HEK293T (cell line): ENCODE measurements around the gene TSSK3.

ENCODE experiments used
- ELF4 ChIP-seq: fragments of 450-650 bp; IDR thresholded peaks from 2 replicates; pipeline ENCODE4 v1.6.1; 2017; ENCODE audit warnings: antibody characterized with exemption
- FOXM1 ChIP-seq: fragments of 450-650 bp; IDR thresholded peaks from 2 replicates; pipeline ENCODE4 v1.6.1; 2017; ENCODE audit warnings: mild to moderate bottlenecking, borderline replicate concordance
- L3MBTL2 ChIP-seq: fragments of 450-650 bp; conservative IDR thresholded peaks from 2 replicates; pipeline ENCODE4 v1.6.1; 2016; ENCODE audit warnings: mild to moderate bottlenecking
- NFRKB ChIP-seq: fragments of 450-650 bp; IDR thresholded peaks from 2 replicates; pipeline ENCODE4 v1.6.1; 2016; ENCODE audit warnings: mild to moderate bottlenecking, moderate library complexity
- SP1 ChIP-seq: fragments of 450-650 bp; IDR thresholded peaks from 2 replicates; pipeline ENCODE4 v1.6.1; 2017
- SUZ12 ChIP-seq: fragments of 450-650 bp; IDR thresholded peaks from 2 replicates; pipeline ENCODE4 v1.6.1; 2016; ENCODE audit warnings: mild to moderate bottlenecking
- TARDBP ChIP-seq: fragments of 450-650 bp; IDR thresholded peaks from 2 replicates; pipeline ENCODE4 v1.6.1; 2016
- TF ChIP-seq, protein P1 (sequence below): fragments of 450-650 bp; IDR thresholded peaks from 2 replicates; pipeline ENCODE4 v1.6.1; 2016

DNA sequence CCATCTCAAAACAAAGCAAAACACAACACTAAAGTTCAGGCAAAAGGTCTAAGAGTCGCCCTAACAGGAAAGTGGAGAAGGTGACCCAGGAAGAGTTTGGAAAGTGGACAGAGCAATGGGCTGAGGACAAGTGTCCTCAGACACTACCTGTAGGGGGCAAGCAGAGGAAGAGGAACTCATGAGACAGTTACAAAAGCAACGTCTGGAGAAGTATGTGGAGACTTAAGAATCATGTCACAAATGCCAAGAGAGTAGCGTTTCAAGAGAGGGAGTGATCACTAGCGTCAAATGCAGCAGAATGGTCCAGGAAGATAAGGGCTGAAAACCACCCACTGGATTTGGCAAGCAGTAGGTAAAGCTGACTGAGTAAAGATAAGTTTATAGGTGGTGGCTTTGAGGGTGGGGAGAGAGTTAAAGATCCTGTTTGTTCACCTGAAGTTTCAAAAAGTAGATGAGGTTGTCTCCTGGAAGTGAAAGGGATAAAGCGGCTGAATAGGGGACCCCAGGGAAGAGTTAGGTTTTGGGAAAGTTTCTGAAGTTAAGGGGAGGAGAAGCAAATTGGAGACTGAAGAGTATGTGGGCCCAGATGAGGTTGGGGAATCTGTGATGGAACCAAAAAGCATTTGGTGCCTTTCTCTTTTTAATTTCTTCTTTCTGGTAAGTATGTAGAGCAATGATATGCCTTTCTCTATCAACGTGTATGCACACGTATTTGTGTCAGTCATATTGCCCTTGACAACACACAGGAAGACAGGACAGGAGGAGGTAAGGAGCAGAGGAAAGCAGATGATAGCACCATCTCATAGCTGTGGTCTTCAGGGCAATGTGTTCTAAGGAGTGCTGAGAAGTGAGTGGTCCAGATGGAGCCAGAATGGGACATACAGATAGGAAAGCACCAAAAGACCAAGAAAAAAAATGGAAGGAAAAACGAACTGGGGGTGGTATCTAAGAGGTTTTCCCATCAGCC, 28.8 kb downstream of the TSSK3 start:
- TF ChIP-seq, protein P1, sequence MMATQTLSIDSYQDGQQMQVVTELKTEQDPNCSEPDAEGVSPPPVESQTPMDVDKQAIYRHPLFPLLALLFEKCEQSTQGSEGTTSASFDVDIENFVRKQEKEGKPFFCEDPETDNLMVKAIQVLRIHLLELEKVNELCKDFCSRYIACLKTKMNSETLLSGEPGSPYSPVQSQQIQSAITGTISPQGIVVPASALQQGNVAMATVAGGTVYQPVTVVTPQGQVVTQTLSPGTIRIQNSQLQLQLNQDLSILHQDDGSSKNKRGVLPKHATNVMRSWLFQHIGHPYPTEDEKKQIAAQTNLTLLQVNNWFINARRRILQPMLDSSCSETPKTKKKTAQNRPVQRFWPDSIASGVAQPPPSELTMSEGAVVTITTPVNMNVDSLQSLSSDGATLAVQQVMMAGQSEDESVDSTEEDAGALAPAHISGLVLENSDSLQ = no peak
- TF ChIP-seq TARDBP (no peak), FOXM1 (no peak), ELF4 (no peak), NFRKB (no peak), SP1 (no peak), SUZ12 (no peak), L3MBTL2 (no peak)
